MCF 10A (cell line): ENCODE data around the gene PI4KB. TPM values are rescaled to one million over a fixed set of nuclear protein-coding genes. Genes with fewer than 3 reads are reported as not detected.
A peak's percentile ranks its signal among the peaks of the same experiment; 100 is the strongest.

Source experiments
- BruUV-seq: library from RNA; stranded (reverse); fragments of 400-500 nt; replicated peaks from 2 replicates; lab custom pipeline; 2021; lab: Mats Ljungman, UMichigan
- CTCF ChIA-PET: fragments of 300-600 bp; sonication (Branson Sonifier 250); formaldehyde crosslinking; extraction: SDS; loops from one replicate; lab custom pipeline; 2021; ENCODE audit warnings: antibody characterized with exemption, inconsistent platforms; lab: Yijun Ruan, JAX
- POLR2A ChIA-PET: fragments of 300-600, 350-650 bp; sonication (Branson Sonifier 250); formaldehyde crosslinking; extraction: SDS; loops from one replicate; lab custom pipeline; 2020; ENCODE audit warnings: antibody characterized with exemption, inconsistent platforms; lab: Yijun Ruan, JAX
- DNase-seq: peaks from one replicate; pipeline ENCODE4 v3.0.0-alpha.2; 2018; ENCODE audit not compliant: unreplicated experiment
- H3K27ac Mint-ChIP-seq: one replicate; pipeline ENCODE4 v1.8.0; 2022; ENCODE audit warnings: mild to moderate bottlenecking, low read depth, mixed read lengths; ENCODE audit not compliant: unreplicated experiment
- H3K27me3 Mint-ChIP-seq: one replicate; pipeline ENCODE4 v1.8.0; 2022; ENCODE audit warnings: mixed read lengths; ENCODE audit not compliant: insufficient read depth, unreplicated experiment
- H3K36me3 Mint-ChIP-seq: one replicate; pipeline ENCODE4 v1.8.0; 2022; ENCODE audit warnings: mild to moderate bottlenecking, moderate library complexity, mixed read lengths; ENCODE audit not compliant: insufficient read depth, unreplicated experiment
- H3K4me1 Mint-ChIP-seq: one replicate; pipeline ENCODE4 v1.8.0; 2022; ENCODE audit warnings: mixed read lengths; ENCODE audit not compliant: insufficient read depth, unreplicated experiment
- H3K4me3 Mint-ChIP-seq: one replicate; pipeline ENCODE4 v1.8.0; 2022; ENCODE audit warnings: mild to moderate bottlenecking, moderate library complexity, mixed read lengths; ENCODE audit not compliant: unreplicated experiment
- H3K9me3 Mint-ChIP-seq: one replicate; pipeline ENCODE4 v1.8.0; 2022; ENCODE audit warnings: mixed read lengths; ENCODE audit not compliant: unreplicated experiment
- intact Hi-C: fragments of 100-400 bp; cut with micrococcal nuclease; formaldehyde crosslinking; loops from 2 replicates; pipeline ENCODE4 v1.14.1; 2022
- total RNA-seq: library from RNA; stranded (reverse); gene quantifications from 2 replicates; pipeline ENCODE4 v1.2.3, GENCODE V29; 2022
- TF ChIP-seq, protein P1 (sequence below): fragments of 200-600 bp; IDR thresholded peaks from one replicate; pipeline ENCODE4 v1.8.0; 2022; ENCODE audit warnings: antibody characterized with exemption, mild to moderate bottlenecking; ENCODE audit not compliant: unreplicated experiment

The PI4KB gene
- total RNA-seq, 1 experiment from 2014 or later, result 75.3 TPM

DNA sequence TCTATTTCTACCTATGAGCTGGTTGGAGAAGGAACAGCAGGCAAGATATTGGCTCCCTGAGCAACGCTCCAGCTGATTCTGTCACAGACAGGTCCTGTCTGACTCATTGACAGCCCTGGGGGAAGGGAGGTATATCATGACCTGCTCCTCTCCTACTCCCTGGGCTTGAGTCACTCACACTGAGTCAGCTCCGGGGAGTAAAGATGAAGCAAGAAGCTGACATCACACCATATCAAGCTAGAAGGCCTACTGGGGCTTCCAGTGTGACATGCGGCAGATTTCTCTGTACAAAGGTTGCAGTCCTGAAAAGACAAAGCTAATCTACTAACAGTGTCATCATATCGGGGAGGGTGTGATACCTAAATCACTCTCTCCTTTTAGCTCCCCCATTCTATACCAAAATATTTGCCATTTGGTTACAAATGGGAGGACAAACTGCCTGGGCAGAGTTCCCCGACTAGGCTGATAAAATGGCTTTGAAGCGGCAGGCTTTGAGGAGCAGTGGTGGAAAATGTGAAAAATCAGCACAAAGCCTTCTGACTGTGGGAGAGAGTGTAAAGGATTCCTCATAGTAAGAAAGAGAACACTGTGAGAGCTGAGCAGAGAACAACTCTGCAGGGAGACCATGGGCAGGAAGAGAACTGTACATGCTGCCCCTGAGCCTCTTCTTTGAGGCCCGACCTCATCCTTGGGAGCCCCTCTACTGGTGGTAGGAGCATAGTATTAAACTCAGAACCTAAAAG lies 15.5 kb downstream of the PI4KB start:
- H3K27me3 Mint-ChIP-seq, result no peaks in the 10 kb centered on the region
- peaks cover 40% of the 10 kb centered on the region for H3K4me1 Mint-ChIP-seq
- ChIA-PET POLR2A (interaction anchor here (0.6 to 10.5 kb wide), 30 partner anchors 9 to 393 kb away, joined by 3 to 253 read pairs (median 4); partner anchors contain the start of genes PI4KB, PIP5K1A, PSMB4 and RFX5), CTCF (interaction anchor here (0.6 to 27.4 kb wide), 20 partner anchors 9 to 751 kb away, joined by 3 to 566 read pairs (median 4); partner anchors contain the start of genes PI4KB, PSMB4 and ZNF687)
- no peaks in the 10 kb centered on the region for H3K9me3 Mint-ChIP-seq
- no peak overlapping the region for H3K4me3 Mint-ChIP-seq
- peaks cover 75% of the 10 kb centered on the region for H3K36me3 Mint-ChIP-seq
- intact Hi-C loops, result loop anchor here (1.0 to 2.0 kb wide), 2 partner anchors 16 to 87 kb away; partner anchors contain the start of genes PI4KB and PSMB4
- peak; percentile 100 for DNase-seq
- TSS peak; percentile 100 for BruUV-seq
- TF ChIP-seq, protein P1, sequence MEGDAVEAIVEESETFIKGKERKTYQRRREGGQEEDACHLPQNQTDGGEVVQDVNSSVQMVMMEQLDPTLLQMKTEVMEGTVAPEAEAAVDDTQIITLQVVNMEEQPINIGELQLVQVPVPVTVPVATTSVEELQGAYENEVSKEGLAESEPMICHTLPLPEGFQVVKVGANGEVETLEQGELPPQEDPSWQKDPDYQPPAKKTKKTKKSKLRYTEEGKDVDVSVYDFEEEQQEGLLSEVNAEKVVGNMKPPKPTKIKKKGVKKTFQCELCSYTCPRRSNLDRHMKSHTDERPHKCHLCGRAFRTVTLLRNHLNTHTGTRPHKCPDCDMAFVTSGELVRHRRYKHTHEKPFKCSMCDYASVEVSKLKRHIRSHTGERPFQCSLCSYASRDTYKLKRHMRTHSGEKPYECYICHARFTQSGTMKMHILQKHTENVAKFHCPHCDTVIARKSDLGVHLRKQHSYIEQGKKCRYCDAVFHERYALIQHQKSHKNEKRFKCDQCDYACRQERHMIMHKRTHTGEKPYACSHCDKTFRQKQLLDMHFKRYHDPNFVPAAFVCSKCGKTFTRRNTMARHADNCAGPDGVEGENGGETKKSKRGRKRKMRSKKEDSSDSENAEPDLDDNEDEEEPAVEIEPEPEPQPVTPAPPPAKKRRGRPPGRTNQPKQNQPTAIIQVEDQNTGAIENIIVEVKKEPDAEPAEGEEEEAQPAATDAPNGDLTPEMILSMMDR, result no peak
- H3K27ac Mint-ChIP-seq, result peak overlapping the region; percentile 95

DNA sequence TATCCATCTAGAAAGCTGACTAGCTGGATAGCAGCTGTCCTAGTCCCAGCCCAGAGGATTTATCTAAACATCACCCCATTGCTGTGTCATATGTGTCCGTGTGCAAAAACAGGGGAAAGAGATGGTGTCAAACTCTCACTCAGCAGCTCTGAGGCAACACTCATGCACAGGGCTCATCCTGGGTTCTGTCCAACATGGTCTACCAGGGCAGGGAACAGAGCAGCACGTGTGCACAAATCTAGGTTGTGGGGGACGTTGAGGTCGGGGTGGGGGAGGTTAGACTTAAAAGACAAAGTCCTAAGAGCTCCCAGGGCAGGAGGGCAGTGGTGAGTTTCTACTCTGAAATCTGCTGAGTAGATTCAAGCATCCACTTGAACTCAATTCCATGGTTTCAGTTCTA lies 16.2 kb downstream of the PI4KB start:
- Mint-ChIP-seq H3K4me3 (no peak overlapping the region), H3K9me3 (no peaks in the 10 kb centered on the region), H3K4me1 (peaks cover 40% of the 10 kb centered on the region), H3K27ac (no peak overlapping the region), H3K36me3 (peaks cover 77% of the 10 kb centered on the region), H3K27me3 (no peaks in the 10 kb centered on the region)
- ChIA-PET POLR2A (interaction anchor here (0.5 to 10.5 kb wide), 29 partner anchors 8 to 633 kb away, joined by 3 to 253 read pairs (median 5); partner anchors contain the start of genes PI4KB, PIP5K1A, PSMB4 and RFX5), CTCF (interaction anchor here (0.6 to 27.4 kb wide), 14 partner anchors 9 to 92 kb away, joined by 3 to 566 read pairs (median 6); partner anchors contain the start of genes PI4KB, PSMB4 and ZNF687)
- intact Hi-C loops, result loop anchor here (1.0 to 2.0 kb wide), 2 partner anchors 16 to 88 kb away; partner anchors contain the start of genes PI4KB and PSMB4
- BruUV-seq, result no TSS peak
- TF ChIP-seq, protein P1, result no peak
- no peak for DNase-seq

DNA sequence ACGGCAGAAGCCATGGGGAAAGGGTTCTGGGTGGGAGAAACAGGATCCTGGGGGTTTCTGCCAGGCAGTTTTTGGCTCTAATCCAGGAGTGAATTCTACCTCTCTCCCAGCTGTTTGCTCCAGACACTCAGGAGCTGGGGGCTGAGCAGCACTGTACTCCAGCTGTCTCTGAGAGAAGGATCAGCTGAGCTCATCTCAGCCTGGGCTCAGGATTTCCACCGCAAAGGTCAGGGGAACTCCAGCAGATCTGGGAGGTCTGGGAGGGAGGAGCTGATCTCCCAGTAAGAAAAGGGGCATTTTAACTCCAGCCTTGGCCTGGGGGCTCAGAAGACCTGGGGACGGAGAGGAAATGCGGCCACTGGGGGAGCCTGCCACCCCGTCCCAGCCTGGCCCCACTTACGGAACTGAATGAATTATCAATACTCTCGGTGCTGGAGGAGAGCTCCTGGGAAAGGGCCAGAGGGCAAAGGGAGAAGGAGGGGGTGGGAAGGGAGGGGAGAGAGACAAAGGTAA lies 17.3 kb downstream of the PI4KB start:
- peaks cover 32% of the 10 kb centered on the region for H3K4me1 Mint-ChIP-seq
- H3K9me3 Mint-ChIP-seq, result no peaks in the 10 kb centered on the region

More for the DNA sequence above, 17.3 kb downstream of the PI4KB start:
- H3K27me3 Mint-ChIP-seq, result no peaks in the 10 kb centered on the region
- no peak for DNase-seq
- TF ChIP-seq, protein P1, result no peak
- BruUV-seq, result no TSS peak
- H3K4me3 Mint-ChIP-seq, result no peak overlapping the region
- CTCF ChIA-PET, result interaction anchor here (0.6 to 27.4 kb wide), 9 partner anchors 9 to 94 kb away, joined by 3 to 566 read pairs (median 6); no protein-coding TSS in a partner anchor
- intact Hi-C loops, result loop anchor here (2.0 kb wide), 1 partner anchor 89 kb away; the partner anchor contains the start of gene PSMB4
- no peak overlapping the region for H3K27ac Mint-ChIP-seq
- peaks cover 78% of the 10 kb centered on the region for H3K36me3 Mint-ChIP-seq
- POLR2A ChIA-PET, result interaction anchor here (0.8 to 10.5 kb wide), 9 partner anchors 9 to 90 kb away, joined by 3 to 253 read pairs (median 13); partner anchors contain the start of genes PI4KB, PSMB4 and ZNF687
